Vagina (tissue), 2 donors: ENCODE results near the gene RFWD3. TPM values are rescaled to one million over a fixed set of nuclear protein-coding genes. Genes with fewer than 3 reads are reported as not detected.

Experiments used
- DNase-seq, 2 donors: peaks; one replicate each; pipeline ENCODE4 v3.0.0-alpha.2; 2017; ENCODE audit errors: extremely low spot score in 2 of 2
- H3K27ac ChIP-seq: fragments of 200-600 bp; sonication (generic); one replicate; pipeline ENCODE4 v1.5.1; 2019
- H3K27me3 ChIP-seq: fragments of 200-600 bp; sonication (generic); one replicate; pipeline ENCODE4 v1.5.1; 2019
- H3K36me3 ChIP-seq, 2 donors: fragments of 200-600 bp; sonication (generic); one replicate each; pipeline ENCODE4 v1.5.1; 2017 to 2019
- H3K4me1 ChIP-seq: fragments of 200-600 bp; sonication (generic); one replicate; pipeline ENCODE4 v1.5.1; 2019
- H3K4me3 ChIP-seq, 2 donors: fragments of 200-600 bp; sonication (generic); 1 replicate in 1 of 2; 2 replicates in 1 of 2; pipeline ENCODE4 v1.5.1; 2016 to 2019
- H3K9me3 ChIP-seq: fragments of 200-600 bp; sonication (generic); one replicate; pipeline ENCODE4 v1.5.1; 2019
- POLR2A ChIP-seq, 2 donors: fragments of 450-650 bp; IDR thresholded peaks; one replicate each; pipeline ENCODE4 v1.6.1; 2017; ENCODE audit warnings: antibody characterized with exemption in 2 of 2, mild to moderate bottlenecking in 2 of 2, moderate library complexity in 2 of 2
- POLR2AphosphoS5 ChIP-seq, 2 donors: sonication (generic); formaldehyde crosslinking; IDR thresholded peaks; one replicate each; pipeline ENCODE4 v1.9.0; 2017; ENCODE audit warnings: antibody characterized with exemption in 2 of 2, mild to moderate bottlenecking in 2 of 2, low read depth in 1 of 2; ENCODE audit not compliant: insufficient read depth in 1 of 2
- intact Hi-C: fragments of 100-400 bp; cut with DNase I; formaldehyde crosslinking; loops from one replicate; pipeline ENCODE4 v1.15.1; 2023
- total RNA-seq: library from RNA; depleted of rRNA; stranded (reverse); fragments of >200 nt; gene quantifications from one replicate; pipeline ENCODE4 v1.2.3, GENCODE V29; 2016
- TF ChIP-seq, protein P1 (sequence below), 3 experiments: fragments of 450-650 bp in 2 of 3; fragments of 200-600 bp in 1 of 3; sonication (generic) in 1 of 3; IDR thresholded peaks; one replicate each; pipeline ENCODE4 v1.5.1; 2017 to 2019; ENCODE audit warnings: antibody characterized with exemption in 3 of 3, mild to moderate bottlenecking in 2 of 3, moderate library complexity in 2 of 3

RFWD3 gene, protein sequence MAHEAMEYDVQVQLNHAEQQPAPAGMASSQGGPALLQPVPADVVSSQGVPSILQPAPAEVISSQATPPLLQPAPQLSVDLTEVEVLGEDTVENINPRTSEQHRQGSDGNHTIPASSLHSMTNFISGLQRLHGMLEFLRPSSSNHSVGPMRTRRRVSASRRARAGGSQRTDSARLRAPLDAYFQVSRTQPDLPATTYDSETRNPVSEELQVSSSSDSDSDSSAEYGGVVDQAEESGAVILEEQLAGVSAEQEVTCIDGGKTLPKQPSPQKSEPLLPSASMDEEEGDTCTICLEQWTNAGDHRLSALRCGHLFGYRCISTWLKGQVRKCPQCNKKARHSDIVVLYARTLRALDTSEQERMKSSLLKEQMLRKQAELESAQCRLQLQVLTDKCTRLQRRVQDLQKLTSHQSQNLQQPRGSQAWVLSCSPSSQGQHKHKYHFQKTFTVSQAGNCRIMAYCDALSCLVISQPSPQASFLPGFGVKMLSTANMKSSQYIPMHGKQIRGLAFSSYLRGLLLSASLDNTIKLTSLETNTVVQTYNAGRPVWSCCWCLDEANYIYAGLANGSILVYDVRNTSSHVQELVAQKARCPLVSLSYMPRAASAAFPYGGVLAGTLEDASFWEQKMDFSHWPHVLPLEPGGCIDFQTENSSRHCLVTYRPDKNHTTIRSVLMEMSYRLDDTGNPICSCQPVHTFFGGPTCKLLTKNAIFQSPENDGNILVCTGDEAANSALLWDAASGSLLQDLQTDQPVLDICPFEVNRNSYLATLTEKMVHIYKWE
- 36.3 TPM for total RNA-seq

DNA sequence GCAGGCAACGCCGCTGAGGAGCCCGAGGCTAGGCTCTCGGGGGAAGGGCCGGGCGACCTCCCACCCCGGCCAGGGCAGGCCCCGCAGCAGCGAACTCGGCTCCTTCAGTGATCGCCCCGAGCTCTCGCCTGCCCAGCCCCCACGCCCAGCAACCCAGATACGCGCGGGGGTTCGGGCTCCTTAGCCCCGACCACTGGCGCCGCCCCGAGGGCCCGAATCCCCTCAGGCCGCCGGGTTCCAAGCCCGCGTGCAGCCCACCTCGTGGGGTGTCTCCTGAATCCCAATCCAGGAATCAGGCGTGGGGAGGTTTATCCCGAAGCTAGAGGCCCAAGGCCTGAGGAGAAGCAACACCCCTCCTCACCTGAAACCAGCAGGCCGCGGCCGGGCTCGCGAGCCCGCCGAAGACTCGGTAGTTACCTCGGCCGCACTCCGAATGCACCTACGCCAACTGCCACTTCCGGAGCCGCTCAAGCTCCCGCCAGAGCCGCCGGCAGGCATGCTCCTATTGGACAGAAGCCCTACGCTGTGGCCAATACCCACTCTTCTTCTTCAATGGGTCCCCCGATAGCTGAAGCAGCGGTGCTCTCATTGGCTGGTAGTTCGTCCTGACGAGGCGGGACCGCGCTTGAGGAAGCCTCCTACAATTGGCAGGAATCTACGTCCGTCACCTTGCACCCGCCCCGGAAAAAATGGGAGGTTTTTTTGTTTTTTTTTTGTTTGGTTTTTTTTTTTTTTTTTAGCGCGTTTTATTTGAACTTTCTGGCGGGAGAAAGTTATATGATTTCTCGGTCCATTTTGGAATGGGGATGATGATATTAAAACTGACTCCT is at the start of gene RFWD3:
RFWD3 (minus strand) TSS at position 453 of the 830 bp plus-strand sequence. CDS start 5,428 bp downstream, outside the sequence.
- Histone ChIP-seq H3K4me1 (peaks cover 18% of the 10 kb centered on the region), H3K36me3 (peaks cover 0 to 14% of the 10 kb centered on the region in 2 donors), H3K27me3 (no peaks in the 10 kb centered on the region), H3K27ac (peak within 1 kb of the TSS; percentile 71), H3K9me3 (no peaks in the 10 kb centered on the region), H3K4me3 (peak within 1 kb of the TSS; percentile 71 to 97)
- peak in 1 of 2 donors; percentile 100 for DNase-seq
- TF ChIP-seq POLR2AphosphoS5 (IDR thresholded peaks at IDR 0.05; ENCODE audit: insufficient read depth in 1 of 2, low read depth in 1 of 2) (peak; percentile 72 to 94), POLR2A (IDR thresholded peaks at IDR 0.05) (no peak)
- TF ChIP-seq, protein P1, sequence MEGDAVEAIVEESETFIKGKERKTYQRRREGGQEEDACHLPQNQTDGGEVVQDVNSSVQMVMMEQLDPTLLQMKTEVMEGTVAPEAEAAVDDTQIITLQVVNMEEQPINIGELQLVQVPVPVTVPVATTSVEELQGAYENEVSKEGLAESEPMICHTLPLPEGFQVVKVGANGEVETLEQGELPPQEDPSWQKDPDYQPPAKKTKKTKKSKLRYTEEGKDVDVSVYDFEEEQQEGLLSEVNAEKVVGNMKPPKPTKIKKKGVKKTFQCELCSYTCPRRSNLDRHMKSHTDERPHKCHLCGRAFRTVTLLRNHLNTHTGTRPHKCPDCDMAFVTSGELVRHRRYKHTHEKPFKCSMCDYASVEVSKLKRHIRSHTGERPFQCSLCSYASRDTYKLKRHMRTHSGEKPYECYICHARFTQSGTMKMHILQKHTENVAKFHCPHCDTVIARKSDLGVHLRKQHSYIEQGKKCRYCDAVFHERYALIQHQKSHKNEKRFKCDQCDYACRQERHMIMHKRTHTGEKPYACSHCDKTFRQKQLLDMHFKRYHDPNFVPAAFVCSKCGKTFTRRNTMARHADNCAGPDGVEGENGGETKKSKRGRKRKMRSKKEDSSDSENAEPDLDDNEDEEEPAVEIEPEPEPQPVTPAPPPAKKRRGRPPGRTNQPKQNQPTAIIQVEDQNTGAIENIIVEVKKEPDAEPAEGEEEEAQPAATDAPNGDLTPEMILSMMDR (IDR thresholded peaks at IDR 0.05), result no peak
- intact Hi-C loops, result no loop called here

DNA sequence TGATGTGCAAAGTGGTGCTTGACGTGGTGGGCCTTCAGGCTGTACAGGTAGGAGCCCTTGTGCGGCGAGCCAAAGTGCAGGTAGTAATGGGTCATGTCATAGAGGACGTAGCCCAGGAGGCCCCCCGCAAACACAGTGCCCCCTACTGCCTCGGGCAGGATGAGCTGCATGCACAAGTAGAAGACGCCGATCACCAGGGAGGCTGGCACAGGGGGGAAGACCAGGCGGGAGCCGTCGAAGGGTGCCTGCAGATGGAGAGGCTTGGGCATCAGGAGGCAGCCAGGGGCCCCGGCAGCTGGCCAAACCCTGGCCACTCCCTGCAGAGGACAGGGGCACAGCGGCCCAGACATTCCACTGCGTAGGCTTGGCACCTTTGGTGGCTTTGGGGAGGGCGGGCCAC is 49.7 kb upstream of the RFWD3 start:
- no peak overlapping the region for H3K27ac ChIP-seq
- intact Hi-C loops, result no loop called here
- TF ChIP-seq POLR2A (IDR thresholded peaks at IDR 0.05), result no peak
- TF ChIP-seq POLR2AphosphoS5 (IDR thresholded peaks at IDR 0.05; ENCODE audit: insufficient read depth in 1 of 2, low read depth in 1 of 2), result no peak
- no peaks in the 10 kb centered on the region for H3K36me3 ChIP-seq
- no peaks in the 10 kb centered on the region for H3K4me1 ChIP-seq
- H3K4me3 ChIP-seq, result no peak overlapping the region
- no peak for DNase-seq
- H3K27me3 ChIP-seq, result no peaks in the 10 kb centered on the region
- no peaks in the 10 kb centered on the region for H3K9me3 ChIP-seq

DNA sequence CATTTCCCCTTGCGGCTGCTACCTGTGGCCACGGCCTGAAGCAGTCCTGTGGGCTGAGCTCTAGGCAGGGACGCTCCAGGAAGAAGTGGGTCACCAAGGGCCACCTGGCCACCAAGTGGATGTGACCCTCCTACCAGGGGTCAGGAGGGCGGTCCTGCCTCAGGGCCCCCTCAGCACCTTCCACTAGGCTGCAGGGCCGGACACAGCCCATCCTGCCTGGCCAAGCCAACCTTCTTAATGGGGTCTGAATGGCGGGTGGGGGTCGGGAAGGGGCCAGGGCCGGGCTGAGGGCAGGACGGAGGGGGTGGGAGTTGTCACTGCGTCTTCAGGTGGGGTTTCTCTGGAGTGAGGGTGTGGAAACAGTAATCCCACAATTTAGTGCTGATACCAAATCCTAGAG is 47.2 kb upstream of the RFWD3 start:
- Histone ChIP-seq H3K9me3 (no peaks in the 10 kb centered on the region), H3K36me3 (no peaks in the 10 kb centered on the region), H3K4me1 (no peaks in the 10 kb centered on the region), H3K4me3 (no peak overlapping the region), H3K27ac (no peak overlapping the region), H3K27me3 (no peaks in the 10 kb centered on the region)
- TF ChIP-seq POLR2AphosphoS5 (IDR thresholded peaks at IDR 0.05; ENCODE audit: insufficient read depth in 1 of 2, low read depth in 1 of 2), result no peak
- TF ChIP-seq, protein P1 (IDR thresholded peaks at IDR 0.05), result no peak
- no peak for TF ChIP-seq POLR2A (IDR thresholded peaks at IDR 0.05)
- DNase-seq, result no peak
- intact Hi-C loops, result no loop called here

DNA sequence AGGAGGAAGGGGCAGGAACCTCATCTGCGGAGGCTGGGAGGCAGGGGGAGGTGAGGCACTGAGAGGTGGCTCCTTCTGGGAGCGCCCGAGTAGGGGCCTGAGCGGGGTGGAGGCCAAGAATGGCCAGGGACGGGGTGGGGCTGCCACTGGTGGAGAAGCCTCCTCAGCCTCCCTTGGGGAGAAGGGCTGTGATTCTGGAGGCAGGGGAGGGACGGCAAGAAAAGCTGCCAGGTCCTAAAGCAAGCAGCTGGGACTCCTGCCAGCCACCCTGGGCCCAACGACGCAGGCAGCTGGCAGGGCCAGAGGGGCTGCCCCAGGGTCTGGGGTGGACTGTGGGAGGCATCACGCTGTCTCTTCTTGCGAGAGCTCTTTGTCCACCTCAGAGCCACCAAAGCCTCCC is 46.6 kb upstream of the RFWD3 start:
- Histone ChIP-seq H3K4me1 (no peaks in the 10 kb centered on the region), H3K9me3 (no peaks in the 10 kb centered on the region), H3K4me3 (no peak overlapping the region), H3K36me3 (no peaks in the 10 kb centered on the region), H3K27me3 (no peaks in the 10 kb centered on the region), H3K27ac (no peak overlapping the region)
- no peak for DNase-seq
- intact Hi-C loops, result no loop called here
- TF ChIP-seq, protein P1 (IDR thresholded peaks at IDR 0.05), result no peak
- TF ChIP-seq POLR2A (IDR thresholded peaks at IDR 0.05) (no peak), POLR2AphosphoS5 (IDR thresholded peaks at IDR 0.05; ENCODE audit: insufficient read depth in 1 of 2, low read depth in 1 of 2) (no peak)

DNA sequence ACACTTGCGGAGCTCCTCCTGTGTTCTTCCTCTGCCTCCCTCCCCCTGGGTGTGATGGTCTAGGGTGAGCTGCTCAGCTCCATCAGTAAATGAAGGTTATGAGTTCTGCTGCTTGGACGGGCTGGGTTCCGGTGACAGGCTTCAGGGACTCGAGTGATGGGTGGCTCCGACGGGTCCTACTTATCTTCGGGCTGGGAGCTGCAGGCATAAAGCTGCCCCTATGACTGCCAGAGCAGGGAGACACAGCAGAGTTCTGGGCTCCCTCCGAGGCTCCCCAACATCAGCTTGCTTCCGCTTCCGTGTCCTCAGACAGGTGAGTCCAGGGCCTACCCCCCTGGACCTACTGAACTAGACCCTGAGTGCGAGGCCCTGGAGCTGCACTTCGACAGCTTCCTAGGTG is 45.3 kb upstream of the RFWD3 start:
- Histone ChIP-seq H3K27ac (no peak overlapping the region), H3K36me3 (no peaks in the 10 kb centered on the region), H3K9me3 (no peaks in the 10 kb centered on the region), H3K4me3 (no peak overlapping the region), H3K4me1 (no peaks in the 10 kb centered on the region), H3K27me3 (no peaks in the 10 kb centered on the region)
- intact Hi-C loops, result no loop called here
- no peak for TF ChIP-seq POLR2A (IDR thresholded peaks at IDR 0.05)
- TF ChIP-seq POLR2AphosphoS5 (IDR thresholded peaks at IDR 0.05; ENCODE audit: insufficient read depth in 1 of 2, low read depth in 1 of 2), result no peak
- TF ChIP-seq, protein P1 (IDR thresholded peaks at IDR 0.05), result no peak
- DNase-seq, result no peak
